Posterior vena cava (tissue), 2 donors: ENCODE measurements around the gene CCDC138. TPM values are rescaled to one million over a fixed set of nuclear protein-coding genes. Genes with fewer than 3 reads are reported as not detected.

Source experiments
- DNase-seq: peaks from one replicate; pipeline ENCODE4 v3.0.0-alpha.2; 2020; ENCODE audit warnings: low spot score
- intact Hi-C, 2 donors: fragments of 100-400 bp; cut with DNase I; formaldehyde crosslinking; loops; one replicate each; pipeline versions ENCODE4 v1.14.1 to v1.14.2; 2022 to 2023
- total RNA-seq, 2 donors: library from RNA; stranded (reverse); fragmentation: NEBNext Ultra II Directional; extraction: Animal tissue kit (Norgen Biotek cat#: 25700); gene quantifications; one replicate each; pipeline ENCODE4 v1.2.1, GENCODE V29; 2021
- donor health status: DM: yes; HTN: yes; CAD: no.
- donor health status: DM: yes; HTN: yes; CAD: no.

The CCDC138 gene
- total RNA-seq, 2 donors from 2014 or later: 2.3 to 2.8 TPM

DNA sequence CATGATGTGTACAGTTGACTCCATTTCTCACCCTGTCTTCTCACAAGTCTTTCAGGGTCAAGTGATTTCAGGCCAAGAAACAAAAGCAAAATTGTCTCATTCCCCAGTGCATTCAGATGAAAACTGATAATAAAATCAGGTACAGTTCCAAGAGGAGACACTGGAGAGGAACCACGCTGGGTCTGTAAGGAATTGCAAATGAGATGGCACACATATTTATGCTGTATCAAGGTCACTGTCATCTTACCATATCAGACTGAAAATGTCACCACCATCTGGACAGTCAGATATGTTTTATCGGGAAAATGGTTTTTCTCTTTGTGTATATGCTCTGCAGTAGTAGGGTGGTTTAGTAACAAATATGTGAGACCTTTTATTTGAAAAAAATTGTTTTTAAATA, 91.7 kb downstream of the CCDC138 start:
- intact Hi-C loops: no loop called here
- DNase-seq: no peak

GRCh38 chr2:108884619-108885018, 98.0 kb downstream of the CCDC138 start:
- intact Hi-C loops: no loop called here
- no peak for DNase-seq

DNA sequence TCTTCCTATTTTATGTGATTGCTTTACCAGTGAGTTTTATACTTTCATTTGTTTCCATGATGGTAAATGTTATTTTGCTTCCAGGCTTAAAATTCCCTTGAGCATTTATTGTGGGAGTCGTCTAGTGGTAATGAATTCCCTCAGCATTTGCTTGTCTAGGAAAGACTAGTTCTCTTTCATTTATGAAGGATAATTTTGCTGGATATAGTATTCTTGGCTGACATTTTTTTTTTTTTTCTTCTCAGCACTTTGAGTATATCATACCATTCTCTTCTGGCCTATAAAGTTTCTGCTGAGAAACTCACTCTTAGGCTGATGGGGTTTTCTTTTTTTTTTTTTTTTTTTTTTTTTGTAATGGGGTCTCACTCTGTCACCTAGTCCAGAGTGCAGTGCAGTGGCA, 103.3 kb downstream of the CCDC138 start:
- intact Hi-C loops: no loop called here
- no peak for DNase-seq

DNA sequence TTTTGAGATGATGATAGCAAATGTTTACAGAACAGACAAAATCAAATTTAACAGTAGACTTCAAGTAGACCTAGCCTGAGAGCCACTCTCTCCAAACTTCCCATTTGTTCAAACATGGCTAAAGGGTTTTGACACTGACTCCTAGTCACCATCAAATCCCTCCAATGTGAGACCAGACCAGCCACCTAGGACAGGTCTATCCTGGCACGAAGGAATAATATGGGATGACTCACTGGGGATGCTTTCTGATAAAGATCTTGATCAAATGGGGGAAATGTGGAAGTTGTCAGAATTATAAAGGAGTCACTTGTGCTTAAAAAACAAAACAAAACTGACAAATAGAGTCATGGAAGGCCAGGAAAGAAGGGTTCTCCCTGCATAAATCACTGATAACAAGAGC, 106.7 kb downstream of the CCDC138 start:
- intact Hi-C loops: no loop called here
- DNase-seq: no peak

DNA sequence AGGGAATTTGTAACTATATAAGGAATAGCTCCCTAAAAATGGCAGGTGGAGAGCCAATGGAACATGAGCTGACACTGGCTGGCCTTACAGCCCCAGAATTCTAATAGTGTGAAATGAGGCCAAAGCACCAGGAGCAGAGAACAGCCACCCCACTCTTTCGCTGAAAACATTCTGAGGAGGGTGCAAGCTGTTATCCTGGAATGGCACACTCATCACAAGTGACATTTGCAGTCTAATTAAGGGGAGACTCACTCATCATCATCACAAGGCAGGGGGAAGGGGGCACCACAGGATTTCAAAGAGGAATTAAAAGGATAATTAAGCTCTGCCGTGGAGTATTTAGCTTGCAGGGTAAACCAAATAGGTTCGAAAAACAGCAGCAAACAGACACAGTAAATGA, 108.2 kb downstream of the CCDC138 start:
- intact Hi-C loops: no loop called here
- no peak for DNase-seq

DNA sequence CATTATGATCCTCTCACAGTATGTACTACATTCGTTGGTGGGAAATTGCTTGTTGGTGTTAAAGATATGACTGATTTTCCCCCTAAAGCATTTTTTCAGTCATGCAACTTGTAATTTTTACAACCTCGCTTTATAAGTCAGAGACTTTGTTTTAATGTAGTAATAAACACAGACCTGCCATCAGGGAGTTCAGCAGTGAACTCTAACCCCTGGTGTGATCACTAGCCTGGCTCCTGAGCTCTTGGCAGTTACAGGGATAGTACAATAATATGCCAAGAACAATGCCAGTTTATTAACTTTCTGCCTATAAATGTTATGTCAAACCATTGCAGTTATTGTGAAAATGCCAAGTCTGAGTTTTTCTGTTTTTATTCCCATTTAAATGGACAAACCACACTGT, 108.6 kb downstream of the CCDC138 start:
- DNase-seq: no peak
- intact Hi-C loops: no loop called here

GRCh38 chr2:108896741-108897140, 110.2 kb downstream of the CCDC138 start:
- intact Hi-C loops: no loop called here
- no peak for DNase-seq

- no peak for DNase-seq
- intact Hi-C loops: no loop called here
These were observed 111.9 kb downstream of the CCDC138 start for GRCh38 chr2:108898315-108899082.

GRCh38 chr2:108904680-108905079, 118.1 kb downstream of the CCDC138 start:
- intact Hi-C loops: no loop called here
- DNase-seq: no peak

GRCh38 chr2:108905176-108905575, 118.6 kb downstream of the CCDC138 start:
- DNase-seq: no peak
- intact Hi-C loops: no loop called here

DNA sequence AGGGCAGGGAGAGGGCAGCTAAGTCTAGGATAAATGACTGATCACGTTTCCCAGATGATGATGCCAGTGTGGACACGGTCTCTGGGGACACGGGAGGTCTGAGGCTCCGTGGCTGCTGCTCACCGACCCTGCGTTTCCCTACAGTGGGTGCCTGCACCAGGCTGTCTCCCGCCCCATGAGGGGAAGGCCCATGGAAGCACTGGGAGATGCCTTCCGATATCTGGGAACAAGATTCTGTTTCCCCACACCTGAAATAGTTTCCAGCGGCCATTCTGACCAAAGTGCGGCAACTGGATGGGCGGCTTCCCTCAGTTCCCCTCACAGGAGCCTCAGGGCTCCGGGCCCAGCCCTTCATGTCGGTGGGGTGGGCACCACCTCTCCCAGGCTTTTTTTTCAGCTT, 119.3 kb downstream of the CCDC138 start:
- intact Hi-C loops: no loop called here
- no peak for DNase-seq

- no peak for DNase-seq
- intact Hi-C loops: no loop called here
These were observed 120.0 kb downstream of the CCDC138 start for GRCh38 chr2:108906403-108907077.

DNA sequence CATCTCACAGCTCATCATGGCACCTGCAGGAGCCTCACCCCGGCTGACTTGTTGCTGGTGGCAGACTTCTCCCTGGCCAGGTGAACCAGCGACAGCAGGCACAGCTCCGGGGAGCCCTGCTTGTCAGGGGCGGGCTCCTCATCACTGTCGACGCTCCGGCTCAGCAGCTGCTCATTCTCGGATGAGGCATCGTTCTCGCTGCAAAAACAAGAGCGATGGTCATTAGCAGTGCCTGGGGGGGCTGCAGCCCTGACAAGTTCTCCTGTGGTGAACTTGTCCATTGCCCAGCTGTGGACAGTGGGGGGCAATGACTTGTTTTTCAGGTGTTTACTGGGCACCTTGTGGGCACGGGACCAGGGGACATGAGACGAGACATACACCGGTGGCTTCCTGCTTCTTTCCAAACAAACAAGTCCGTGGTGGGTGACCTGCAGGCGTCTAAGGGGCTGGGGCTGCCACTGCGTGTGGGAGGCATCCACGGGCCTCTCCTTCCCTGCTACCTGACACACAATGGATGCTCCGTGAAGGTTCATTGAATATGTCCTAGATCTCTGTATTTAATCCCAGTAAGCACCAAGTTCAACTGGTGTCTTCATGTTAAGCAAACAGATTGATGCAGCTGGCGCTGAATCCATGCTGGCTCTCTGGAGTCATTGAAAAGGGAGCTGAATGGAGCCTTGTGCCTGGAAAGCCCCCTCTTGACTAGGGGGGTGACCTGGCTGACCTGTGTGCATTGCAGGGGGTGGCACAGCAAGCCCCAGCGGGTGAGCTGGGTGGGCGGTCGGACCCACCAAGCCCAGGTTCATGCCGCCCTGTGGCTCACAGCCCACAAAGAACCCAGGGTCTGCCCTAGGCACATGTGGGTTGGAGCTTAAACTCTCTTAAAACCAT, 121.5 kb downstream of the CCDC138 start:
- intact Hi-C loops: no loop called here
- DNase-seq: no peak

DNA sequence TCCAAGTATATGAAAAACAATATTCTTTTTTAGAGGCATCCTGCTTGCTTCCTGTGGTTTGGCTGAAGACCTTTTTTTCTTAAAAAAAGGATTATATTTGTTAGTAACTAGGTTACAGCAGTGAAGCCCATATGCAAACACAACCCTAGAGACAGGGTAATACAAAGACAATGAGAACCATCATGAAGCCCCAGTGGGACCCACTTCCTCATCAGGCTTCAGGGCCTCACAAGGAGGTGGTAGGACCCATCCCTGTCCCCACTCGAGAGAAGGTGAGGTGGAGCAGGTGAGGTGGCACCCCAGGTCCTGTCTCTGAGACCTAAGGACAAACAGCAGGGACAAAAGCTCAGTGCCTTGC, 122.1 kb downstream of the CCDC138 start:
- DNase-seq: no peak
- intact Hi-C loops: no loop called here

DNA sequence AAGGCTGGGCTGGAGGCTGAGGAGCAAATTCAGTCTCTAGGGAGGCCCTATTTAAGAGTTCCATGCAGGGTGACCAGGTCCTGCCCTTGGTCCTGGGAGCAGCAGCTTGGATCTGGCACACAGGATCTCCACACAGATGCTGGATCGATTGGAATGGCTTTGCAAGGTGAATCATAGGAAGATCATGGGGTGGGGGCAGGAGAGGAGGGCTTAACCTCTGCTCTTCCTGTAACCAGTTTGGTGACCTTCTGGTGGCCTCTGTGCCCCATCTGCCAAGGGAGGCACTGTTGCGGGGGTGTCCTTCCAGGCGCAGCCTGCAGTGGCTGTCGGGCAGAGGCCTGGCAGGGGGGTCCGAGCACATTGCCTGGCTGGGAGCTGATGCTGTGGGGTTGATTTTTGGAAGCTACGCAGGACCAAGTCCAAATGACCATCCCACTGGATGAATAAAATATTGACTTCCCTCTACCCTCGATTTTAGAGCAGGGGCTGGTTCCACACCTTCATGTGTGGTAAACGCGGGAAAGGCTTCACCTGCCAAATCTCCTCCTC, 122.8 kb downstream of the CCDC138 start:
- intact Hi-C loops: no loop called here

GRCh38 chr2:108910011-108910431, 123.5 kb downstream of the CCDC138 start:
- DNase-seq: no peak
- intact Hi-C loops: no loop called here

More for the DNA sequence above, 122.8 kb downstream of the CCDC138 start:
- no peak for DNase-seq

GRCh38 chr2:108910541-108911396, 124.2 kb downstream of the CCDC138 start:
- no peak for DNase-seq
- intact Hi-C loops: no loop called here

- intact Hi-C loops: no loop called here
- no peak for DNase-seq
These were observed 124.8 kb downstream of the CCDC138 start for GRCh38 chr2:108911401-108911800.
